IMR-90 (cell line): ENCODE data around the gene PEAK1.

Experiments used
- CEBPB ChIP-seq: IDR thresholded peaks from 2 replicates; pipeline ENCODE4 v1.6.1; 2012; ENCODE audit warnings: low read depth, low read length, improper control_type of control experiment
- MAFK ChIP-seq: IDR thresholded peaks from 2 replicates; pipeline ENCODE4 v1.6.1; 2012; ENCODE audit warnings: low read depth, low read length, improper control_type of control experiment
- MAZ ChIP-seq: IDR thresholded peaks from 2 replicates; pipeline ENCODE4 v1.6.1; 2012; ENCODE audit warnings: low read depth, mild to moderate bottlenecking, low read length, improper control_type of control experiment, moderate library complexity, borderline replicate concordance
- NFE2L2 ChIP-seq: fragments of 150-350 bp; IDR thresholded peaks from 2 replicates; pipeline ENCODE4 v1.6.1; 2016; ENCODE audit warnings: low read depth, mild to moderate bottlenecking, low read length
- POLR2A ChIP-seq: IDR thresholded peaks from 2 replicates; pipeline ENCODE4 v1.6.1; 2012; ENCODE audit warnings: mild to moderate bottlenecking, low read depth, low read length
- RAD21 ChIP-seq: IDR thresholded peaks from 2 replicates; pipeline ENCODE4 v1.6.1; 2012; ENCODE audit warnings: low read length, improper control_type of control experiment
- RCOR1 ChIP-seq: IDR thresholded peaks from 2 replicates; pipeline ENCODE4 v1.6.1; 2012; ENCODE audit warnings: mild to moderate bottlenecking, low read length, improper control_type of control experiment; ENCODE audit not compliant: insufficient replicate concordance
- RFX5 ChIP-seq: IDR thresholded peaks from 2 replicates; pipeline ENCODE4 v1.8.0; 2012; ENCODE audit warnings: low read depth, mild to moderate bottlenecking, low read length, moderate library complexity
- TF ChIP-seq, protein P1 (sequence below): fragments of 150-350 bp; IDR thresholded peaks from 2 replicates; pipeline ENCODE4 v1.6.1; 2017; ENCODE audit warnings: mild to moderate bottlenecking, antibody characterized with exemption, low read length, low read depth
- TF ChIP-seq, protein P2 (sequence below): conservative IDR thresholded peaks from 2 replicates; pipeline ENCODE4 v1.5.1; 2012; ENCODE audit warnings: mild to moderate bottlenecking, low read depth, low read length, improper control_type of control experiment

- TF ChIP-seq, protein P1, sequence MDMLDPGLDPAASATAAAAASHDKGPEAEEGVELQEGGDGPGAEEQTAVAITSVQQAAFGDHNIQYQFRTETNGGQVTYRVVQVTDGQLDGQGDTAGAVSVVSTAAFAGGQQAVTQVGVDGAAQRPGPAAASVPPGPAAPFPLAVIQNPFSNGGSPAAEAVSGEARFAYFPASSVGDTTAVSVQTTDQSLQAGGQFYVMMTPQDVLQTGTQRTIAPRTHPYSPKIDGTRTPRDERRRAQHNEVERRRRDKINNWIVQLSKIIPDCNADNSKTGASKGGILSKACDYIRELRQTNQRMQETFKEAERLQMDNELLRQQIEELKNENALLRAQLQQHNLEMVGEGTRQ = no peak
- TF ChIP-seq, protein P2, sequence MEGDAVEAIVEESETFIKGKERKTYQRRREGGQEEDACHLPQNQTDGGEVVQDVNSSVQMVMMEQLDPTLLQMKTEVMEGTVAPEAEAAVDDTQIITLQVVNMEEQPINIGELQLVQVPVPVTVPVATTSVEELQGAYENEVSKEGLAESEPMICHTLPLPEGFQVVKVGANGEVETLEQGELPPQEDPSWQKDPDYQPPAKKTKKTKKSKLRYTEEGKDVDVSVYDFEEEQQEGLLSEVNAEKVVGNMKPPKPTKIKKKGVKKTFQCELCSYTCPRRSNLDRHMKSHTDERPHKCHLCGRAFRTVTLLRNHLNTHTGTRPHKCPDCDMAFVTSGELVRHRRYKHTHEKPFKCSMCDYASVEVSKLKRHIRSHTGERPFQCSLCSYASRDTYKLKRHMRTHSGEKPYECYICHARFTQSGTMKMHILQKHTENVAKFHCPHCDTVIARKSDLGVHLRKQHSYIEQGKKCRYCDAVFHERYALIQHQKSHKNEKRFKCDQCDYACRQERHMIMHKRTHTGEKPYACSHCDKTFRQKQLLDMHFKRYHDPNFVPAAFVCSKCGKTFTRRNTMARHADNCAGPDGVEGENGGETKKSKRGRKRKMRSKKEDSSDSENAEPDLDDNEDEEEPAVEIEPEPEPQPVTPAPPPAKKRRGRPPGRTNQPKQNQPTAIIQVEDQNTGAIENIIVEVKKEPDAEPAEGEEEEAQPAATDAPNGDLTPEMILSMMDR = no peak
- TF ChIP-seq POLR2A = no peak
- TF ChIP-seq MAZ = no peak
- TF ChIP-seq RCOR1 = no peak
- TF ChIP-seq NFE2L2 = no peak
- TF ChIP-seq CEBPB = peak; percentile 60; the same call in 1 of the 2 replicates
- no peak for TF ChIP-seq RAD21
- no peak for TF ChIP-seq RFX5
- TF ChIP-seq MAFK = no peak
These were observed 194.3 kb downstream of the PEAK1 start for GRCh38 chr15:77225646-77226045.
